Measurements from ENCODE around the gene SKI. TPM values are rescaled to one million over a fixed set of nuclear protein-coding genes. Genes with fewer than 3 reads are reported as not detected.

Gene SKI
- total RNA-seq, 2 experiments from 2014 or later: 286 to 324 TPM

DNA sequence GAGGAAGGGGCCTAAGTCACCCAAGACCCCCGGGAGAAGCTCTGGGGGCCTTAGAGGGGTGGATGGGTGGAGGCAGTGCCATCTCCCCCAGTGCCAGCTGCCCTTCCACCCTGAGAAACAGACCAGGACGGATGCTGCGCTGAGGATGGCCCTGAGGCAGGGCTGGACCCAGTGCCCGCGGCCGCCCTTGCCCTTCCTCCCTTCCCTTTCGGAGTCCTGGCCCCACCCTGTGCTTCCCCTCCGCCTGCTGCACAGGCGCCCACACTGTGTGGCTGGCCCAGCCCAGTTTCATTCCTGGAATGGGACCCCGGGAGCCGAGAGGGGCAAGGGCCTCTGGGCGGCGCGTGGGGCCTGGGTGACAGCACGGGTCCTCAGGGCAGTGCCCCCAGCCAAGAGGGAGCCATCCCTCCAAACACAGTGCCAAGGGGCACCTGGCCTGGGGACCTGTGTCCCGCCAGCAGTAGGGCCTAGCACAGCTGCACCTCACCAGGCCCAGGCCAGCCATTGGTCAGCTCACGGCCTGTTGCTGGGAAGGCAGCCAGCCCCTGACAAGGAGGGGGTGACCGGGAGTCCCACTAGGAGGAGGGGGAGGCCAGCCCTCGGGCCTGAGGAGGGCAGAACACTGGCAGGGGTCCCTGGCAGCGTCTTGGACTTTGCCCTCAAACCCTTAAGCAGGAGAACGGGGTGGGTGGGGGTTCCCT lies 13.4 kb upstream of the SKI start:
- DNase-seq: no peak
- Mint-ChIP-seq H3K36me3 (ENCODE audit: low read depth) (no peaks in the 10 kb centered on the region), H3K4me3 (no peak overlapping the region), H3K27me3 (no peaks in the 10 kb centered on the region), H3K9me3 (no peaks in the 10 kb centered on the region), H3K27ac (no peak overlapping the region), H3K4me1 (ENCODE audit: low read depth) (no peaks in the 10 kb centered on the region)
- no peak for ATAC-seq (ENCODE audit: poor library complexity)
- H3K27me3 ChIP-seq (ENCODE audit: control insufficient read depth in 1 of 2, insufficient read depth in 2 of 2, low read length in 2 of 2): no peaks in the 10 kb centered on the region
- TF ChIP-seq, protein P1, sequence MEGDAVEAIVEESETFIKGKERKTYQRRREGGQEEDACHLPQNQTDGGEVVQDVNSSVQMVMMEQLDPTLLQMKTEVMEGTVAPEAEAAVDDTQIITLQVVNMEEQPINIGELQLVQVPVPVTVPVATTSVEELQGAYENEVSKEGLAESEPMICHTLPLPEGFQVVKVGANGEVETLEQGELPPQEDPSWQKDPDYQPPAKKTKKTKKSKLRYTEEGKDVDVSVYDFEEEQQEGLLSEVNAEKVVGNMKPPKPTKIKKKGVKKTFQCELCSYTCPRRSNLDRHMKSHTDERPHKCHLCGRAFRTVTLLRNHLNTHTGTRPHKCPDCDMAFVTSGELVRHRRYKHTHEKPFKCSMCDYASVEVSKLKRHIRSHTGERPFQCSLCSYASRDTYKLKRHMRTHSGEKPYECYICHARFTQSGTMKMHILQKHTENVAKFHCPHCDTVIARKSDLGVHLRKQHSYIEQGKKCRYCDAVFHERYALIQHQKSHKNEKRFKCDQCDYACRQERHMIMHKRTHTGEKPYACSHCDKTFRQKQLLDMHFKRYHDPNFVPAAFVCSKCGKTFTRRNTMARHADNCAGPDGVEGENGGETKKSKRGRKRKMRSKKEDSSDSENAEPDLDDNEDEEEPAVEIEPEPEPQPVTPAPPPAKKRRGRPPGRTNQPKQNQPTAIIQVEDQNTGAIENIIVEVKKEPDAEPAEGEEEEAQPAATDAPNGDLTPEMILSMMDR (IDR thresholded peaks at IDR 0.05): no peak
- H3K4me1 ChIP-seq (ENCODE audit: insufficient read depth, low read length): peaks cover 22% of the 10 kb centered on the region
- H3K4me3 ChIP-seq (ENCODE audit: low read length): no peak overlapping the region
- POLR2A ChIA-PET: no interaction called here
- H3K27ac ChIP-seq (ENCODE audit: low read depth in 1 of 2, low read length in 2 of 2): no peak overlapping the region
- H3K36me3 ChIP-seq (ENCODE audit: insufficient read depth, low read length): no peaks in the 10 kb centered on the region
- intact Hi-C loops (cut with DNase I, micrococcal nuclease): no loop called here
- H3K9me3 ChIP-seq (ENCODE audit: control insufficient read depth in 1 of 2, insufficient read depth in 1 of 2, low read length in 2 of 2): no peaks in the 10 kb centered on the region
- CTCF ChIA-PET: no interaction called here

DNA sequence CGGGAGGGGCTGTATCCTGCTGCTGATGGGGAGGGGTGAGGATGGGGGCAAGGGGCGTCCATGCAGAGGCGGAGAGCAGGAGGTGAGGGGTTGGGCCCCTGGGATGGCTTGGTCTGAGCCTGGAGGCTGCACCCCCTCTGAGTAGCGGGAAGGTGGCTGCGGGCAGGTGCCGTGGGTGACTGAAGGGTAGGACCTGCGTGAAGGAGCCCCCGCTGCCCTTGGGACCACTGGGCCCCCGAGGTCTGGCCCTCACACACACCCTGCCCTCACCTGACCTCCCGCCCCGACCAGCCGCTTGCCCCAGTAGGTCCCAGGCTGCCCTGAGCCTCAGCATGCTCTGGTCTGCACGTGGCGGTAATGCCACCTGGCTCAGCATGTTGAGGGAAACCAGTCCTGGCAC lies 12.8 kb upstream of the SKI start:
- no peak for DNase-seq
- H3K4me3 ChIP-seq (ENCODE audit: low read length): no peak overlapping the region
- no peak overlapping the region for H3K27ac Mint-ChIP-seq
- H3K27me3 Mint-ChIP-seq: no peaks in the 10 kb centered on the region
- H3K4me1 Mint-ChIP-seq (ENCODE audit: low read depth): no peaks in the 10 kb centered on the region
- no peaks in the 10 kb centered on the region for H3K27me3 ChIP-seq (ENCODE audit: control insufficient read depth in 1 of 2, insufficient read depth in 2 of 2, low read length in 2 of 2)
- no peaks in the 10 kb centered on the region for H3K36me3 ChIP-seq (ENCODE audit: insufficient read depth, low read length)
- H3K9me3 Mint-ChIP-seq: no peaks in the 10 kb centered on the region
- ATAC-seq (ENCODE audit: poor library complexity): no peak
- no peaks in the 10 kb centered on the region for H3K36me3 Mint-ChIP-seq (ENCODE audit: low read depth)
- H3K4me3 Mint-ChIP-seq: no peak overlapping the region
- H3K27ac ChIP-seq (ENCODE audit: low read depth in 1 of 2, low read length in 2 of 2): no peak overlapping the region
- CTCF ChIA-PET: no interaction called here
- intact Hi-C loops (cut with DNase I, micrococcal nuclease): no loop called here
- no peaks in the 10 kb centered on the region for H3K9me3 ChIP-seq (ENCODE audit: control insufficient read depth in 1 of 2, insufficient read depth in 1 of 2, low read length in 2 of 2)
- TF ChIP-seq, protein P1 (IDR thresholded peaks at IDR 0.05): no peak
- POLR2A ChIA-PET: no interaction called here
- peaks cover 22% of the 10 kb centered on the region for H3K4me1 ChIP-seq (ENCODE audit: insufficient read depth, low read length)

DNA sequence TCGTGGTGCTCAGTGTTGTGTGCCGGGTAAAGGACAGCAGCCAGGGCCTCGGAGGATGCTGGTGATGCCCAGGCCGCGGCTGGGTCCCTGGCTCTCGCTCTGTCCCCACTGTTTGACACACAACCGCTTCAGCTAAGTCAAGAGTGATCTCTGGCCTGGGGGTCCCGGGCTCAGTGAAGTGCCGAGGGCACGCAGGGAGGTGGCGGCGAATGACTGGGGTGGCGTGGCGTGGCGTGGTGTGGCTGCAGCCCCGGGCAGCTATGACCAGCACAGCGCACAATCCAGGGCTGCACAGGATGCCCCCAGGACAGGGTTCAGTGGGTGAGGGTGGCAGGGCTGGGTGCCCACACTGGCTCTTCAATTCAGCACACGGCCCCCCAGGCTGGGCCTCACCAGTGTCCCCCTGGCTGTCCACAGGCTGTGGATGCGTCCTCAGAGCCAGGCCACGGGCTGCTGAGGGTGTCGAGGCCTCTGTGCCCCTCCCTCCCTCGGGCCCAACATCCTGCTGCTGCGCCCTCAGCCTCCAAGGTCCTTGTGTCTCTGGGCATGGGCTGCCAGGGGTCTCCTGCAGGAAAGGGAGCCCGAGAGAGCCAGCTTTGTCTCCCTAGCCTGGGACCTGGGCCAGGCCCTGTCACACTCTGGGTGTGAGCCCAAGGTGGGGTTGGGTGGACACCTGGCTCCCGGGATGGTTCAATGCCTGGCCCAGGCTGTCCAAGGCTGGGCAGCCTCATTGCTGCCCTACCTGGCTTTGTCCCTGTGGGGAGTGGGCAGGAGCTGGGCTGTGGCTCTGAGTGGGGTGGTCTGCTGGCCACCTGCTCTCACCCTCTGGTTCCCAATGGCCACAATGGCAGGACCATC lies 12.0 kb upstream of the SKI start:
- ATAC-seq (ENCODE audit: poor library complexity) (no peak), DNase-seq (no peak)
- Mint-ChIP-seq H3K27me3 (no peaks in the 10 kb centered on the region), H3K4me1 (ENCODE audit: low read depth) (no peaks in the 10 kb centered on the region), H3K36me3 (ENCODE audit: low read depth) (no peaks in the 10 kb centered on the region), H3K4me3 (no peak overlapping the region), H3K9me3 (no peaks in the 10 kb centered on the region), H3K27ac (no peak overlapping the region)
- Histone ChIP-seq H3K27ac (ENCODE audit: low read depth in 1 of 2, low read length in 2 of 2) (no peak overlapping the region), H3K36me3 (ENCODE audit: insufficient read depth, low read length) (no peaks in the 10 kb centered on the region), H3K9me3 (ENCODE audit: control insufficient read depth in 1 of 2, insufficient read depth in 1 of 2, low read length in 2 of 2) (no peaks in the 10 kb centered on the region), H3K4me3 (ENCODE audit: low read length) (no peak overlapping the region), H3K27me3 (ENCODE audit: control insufficient read depth in 1 of 2, insufficient read depth in 2 of 2, low read length in 2 of 2) (no peaks in the 10 kb centered on the region), H3K4me1 (ENCODE audit: insufficient read depth, low read length) (peaks cover 22% of the 10 kb centered on the region)
- intact Hi-C loops (cut with DNase I, micrococcal nuclease): no loop called here
- POLR2A ChIA-PET: no interaction called here
- TF ChIP-seq, protein P1 (IDR thresholded peaks at IDR 0.05): no peak
- CTCF ChIA-PET: no interaction called here

Data from CD4-positive, alpha-beta T cell (primary cell).